Activated CD4-positive, alpha-beta memory T cell treated with anti-CD3 and anti-CD28 coated beads for 36 hours (primary cell): ENCODE data around the gene EEF1B2. TPM values are rescaled to one million over a fixed set of nuclear protein-coding genes. Genes with fewer than 3 reads are reported as not detected.
"Not testable (repeated sequence)": the region's sequence is repeated elsewhere in the genome, so short reads cannot be mapped to it uniquely, and the experiment has no call there.

Source experiments
- CTCF ChIA-PET: fragments of 350-600 bp; sonication (Branson Sonifier 250); formaldehyde crosslinking; loops from one replicate; lab custom pipeline; 2021; ENCODE audit warnings: antibody characterized with exemption, inconsistent platforms; lab: Charles Lee
- POLR2A ChIA-PET: fragments of 350-600 bp; sonication (Branson Sonifier 250); formaldehyde crosslinking; loops from one replicate; lab custom pipeline; 2021; ENCODE audit warnings: antibody characterized with exemption; lab: Charles Lee
- DNase-seq: peaks from one replicate; pipeline ENCODE4 v3.0.0-alpha.2; 2020
- H3K27ac Mint-ChIP-seq: one replicate; pipeline ENCODE4 v1.8.0; 2021; ENCODE audit warnings: mixed read lengths
- H3K27me3 Mint-ChIP-seq: one replicate; pipeline ENCODE4 v1.8.0; 2021; ENCODE audit warnings: mixed read lengths
- H3K36me3 Mint-ChIP-seq: one replicate; pipeline ENCODE4 v1.8.0; 2021; ENCODE audit warnings: mixed read lengths
- H3K4me1 Mint-ChIP-seq: one replicate; pipeline ENCODE4 v1.8.0; 2021; ENCODE audit warnings: low read depth, mixed read lengths
- H3K4me3 Mint-ChIP-seq: one replicate; pipeline ENCODE4 v1.8.0; 2021; ENCODE audit warnings: mild to moderate bottlenecking, mixed read lengths
- H3K9me3 Mint-ChIP-seq: one replicate; pipeline ENCODE4 v1.8.0; 2021; ENCODE audit warnings: mixed read lengths
- intact Hi-C: fragments of 100-400 bp; cut with micrococcal nuclease; formaldehyde crosslinking; loops from one replicate; pipeline ENCODE4 v1.15.1; 2023
- total RNA-seq, 2 experiments: library from RNA; stranded (reverse); gene quantifications; one replicate each; pipeline ENCODE4 v1.2.3, GENCODE V29; 2021

The EEF1B2 gene
- total RNA-seq, 2 experiments from 2014 or later: 1,180 to 1,194 TPM

DNA sequence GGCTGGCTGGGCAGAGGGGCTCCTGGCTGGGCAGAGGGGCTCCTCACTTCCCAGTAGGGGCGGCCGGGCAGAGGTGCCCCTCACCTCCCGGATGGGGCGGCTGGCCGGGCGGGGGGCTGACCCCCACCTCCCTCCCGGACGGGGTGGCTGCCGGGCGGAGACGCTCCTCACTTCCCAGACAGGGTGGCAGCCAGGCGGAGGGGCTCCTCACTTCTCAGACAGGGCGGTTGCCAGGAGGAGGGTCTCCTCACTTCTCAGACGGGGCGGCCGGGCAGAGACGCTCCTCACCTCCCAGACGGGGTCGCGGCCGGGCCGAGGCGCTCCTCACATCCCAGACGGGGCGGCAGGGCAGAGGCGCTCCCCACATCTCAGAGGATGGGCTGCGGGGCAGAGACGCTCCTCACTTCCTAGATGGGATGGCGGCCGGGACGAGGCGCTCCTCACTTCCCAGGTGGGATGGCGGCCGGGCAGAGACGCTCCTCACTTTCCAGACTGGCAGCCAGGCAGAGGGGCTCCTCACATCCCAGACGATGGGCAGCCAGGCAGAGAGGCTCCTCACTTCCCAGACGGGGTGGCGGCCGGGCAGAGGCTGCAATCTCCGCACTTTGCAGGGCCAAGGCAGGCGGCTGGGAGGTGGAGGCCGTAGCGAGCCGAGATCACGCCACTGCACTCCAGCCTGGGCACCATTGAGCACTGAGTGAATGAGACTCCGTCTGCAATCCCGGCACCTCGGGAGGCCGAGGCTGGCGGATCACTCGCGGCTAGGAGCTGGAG lies 12.1 kb downstream of the EEF1B2 start:
- CTCF ChIA-PET, H3K4me3 Mint-ChIP-seq, H3K9me3 Mint-ChIP-seq, H3K4me1 Mint-ChIP-seq, H3K27ac Mint-ChIP-seq, intact Hi-C loops, DNase-seq, H3K27me3 Mint-ChIP-seq, POLR2A ChIA-PET: not testable (repeated sequence)
- H3K36me3 Mint-ChIP-seq: peaks cover 18% of the 10 kb centered on the region

DNA sequence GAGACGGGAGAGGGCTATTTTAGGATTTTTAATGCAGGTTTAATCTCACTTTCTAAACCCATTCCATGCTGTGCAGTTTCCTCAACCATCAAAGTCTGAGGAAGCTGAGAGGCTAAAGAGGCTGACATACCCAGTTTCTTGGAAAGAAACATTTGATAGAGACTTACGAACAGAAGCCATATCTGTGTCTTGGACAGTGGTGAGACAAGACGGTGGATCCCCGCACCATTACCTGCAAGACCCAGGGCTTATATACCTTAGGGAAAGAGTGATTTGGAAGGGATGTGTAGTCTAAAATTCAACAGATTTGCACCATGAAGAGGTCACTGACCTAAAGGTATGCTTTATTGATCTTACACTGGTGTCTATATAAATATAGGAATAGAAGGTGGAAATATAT lies 13.5 kb downstream of the EEF1B2 start:
- Mint-ChIP-seq H3K36me3 (peaks cover 10% of the 10 kb centered on the region), H3K27me3 (no peaks in the 10 kb centered on the region), H3K4me3 (no peak overlapping the region), H3K4me1 (no peaks in the 10 kb centered on the region), H3K9me3 (no peaks in the 10 kb centered on the region), H3K27ac (no peak overlapping the region)
- no peak for DNase-seq
- POLR2A ChIA-PET: no interaction called here
- intact Hi-C loops: no loop called here
- CTCF ChIA-PET: no interaction called here

DNA sequence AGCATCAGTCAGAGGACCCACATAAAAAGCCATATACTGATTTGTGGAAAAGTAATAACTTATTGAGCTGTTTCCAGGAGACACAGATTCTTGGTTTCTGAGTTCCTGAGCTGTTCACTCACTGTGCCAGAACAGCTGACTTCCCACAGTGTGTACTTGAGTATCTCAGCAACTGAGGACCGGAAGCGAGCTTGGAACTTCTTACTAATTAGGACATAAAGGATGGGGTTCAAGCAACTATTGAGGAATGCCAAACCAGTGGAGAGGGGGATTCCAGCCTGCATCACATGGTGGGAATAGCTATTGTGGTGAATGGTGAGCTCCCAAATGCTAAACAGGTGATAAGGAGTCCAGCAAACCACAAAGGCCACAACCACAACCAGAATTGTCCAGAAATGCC lies 16.4 kb downstream of the EEF1B2 start:
- Mint-ChIP-seq H3K4me3 (no peak overlapping the region), H3K36me3 (no peaks in the 10 kb centered on the region), H3K27me3 (no peaks in the 10 kb centered on the region), H3K27ac (no peak overlapping the region), H3K9me3 (no peaks in the 10 kb centered on the region), H3K4me1 (no peaks in the 10 kb centered on the region)
- CTCF ChIA-PET: no interaction called here
- intact Hi-C loops: no loop called here
- POLR2A ChIA-PET: no interaction called here
- DNase-seq: no peak

DNA sequence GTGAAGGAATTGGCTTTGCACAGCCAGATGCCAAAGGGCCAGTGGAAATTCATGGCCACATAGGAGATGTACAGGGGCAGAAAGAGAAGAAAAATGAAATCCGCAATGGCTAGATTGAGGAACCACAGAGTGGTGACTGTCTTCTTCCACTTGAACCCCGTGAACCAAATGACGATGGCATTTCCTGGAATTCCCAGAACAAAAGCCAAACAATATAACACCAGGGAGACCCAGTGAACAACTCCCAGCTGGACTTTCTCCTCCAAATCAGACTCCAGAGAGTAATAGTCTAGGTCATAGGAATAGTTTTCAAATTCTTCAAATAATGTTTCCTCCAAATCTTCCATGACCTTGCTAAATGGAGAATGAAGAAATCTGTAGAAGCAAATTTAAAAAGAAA lies 17.2 kb downstream of the EEF1B2 start:
- Mint-ChIP-seq H3K9me3 (no peaks in the 10 kb centered on the region), H3K27ac (no peak overlapping the region), H3K4me3 (no peak overlapping the region), H3K36me3 (no peaks in the 10 kb centered on the region), H3K27me3 (no peaks in the 10 kb centered on the region), H3K4me1 (no peaks in the 10 kb centered on the region)
- intact Hi-C loops: no loop called here
- CTCF ChIA-PET: no interaction called here
- DNase-seq: no peak
- POLR2A ChIA-PET: no interaction called here

DNA sequence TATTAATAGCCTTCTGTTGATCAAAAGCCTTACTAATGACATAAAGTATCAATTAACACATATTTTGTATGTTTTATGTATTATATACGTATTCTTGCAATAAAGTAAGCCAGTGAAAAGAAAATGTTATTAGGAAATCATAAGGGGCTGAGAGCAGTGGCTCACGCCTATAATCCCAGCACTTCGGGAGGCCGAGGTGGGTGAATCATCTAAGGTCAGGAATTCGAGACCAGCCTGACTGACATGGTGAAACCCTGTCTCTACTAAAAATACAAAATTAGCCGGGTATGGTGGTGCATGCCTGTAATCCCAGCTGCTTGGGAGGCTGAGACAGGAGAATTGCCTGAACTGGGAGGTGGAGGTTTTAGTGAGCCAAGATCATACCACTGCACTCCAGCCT lies 21.8 kb downstream of the EEF1B2 start:
- H3K36me3 Mint-ChIP-seq, H3K4me3 Mint-ChIP-seq, DNase-seq, H3K4me1 Mint-ChIP-seq, intact Hi-C loops, H3K27ac Mint-ChIP-seq, H3K27me3 Mint-ChIP-seq, POLR2A ChIA-PET, CTCF ChIA-PET, H3K9me3 Mint-ChIP-seq: not testable (repeated sequence)

DNA sequence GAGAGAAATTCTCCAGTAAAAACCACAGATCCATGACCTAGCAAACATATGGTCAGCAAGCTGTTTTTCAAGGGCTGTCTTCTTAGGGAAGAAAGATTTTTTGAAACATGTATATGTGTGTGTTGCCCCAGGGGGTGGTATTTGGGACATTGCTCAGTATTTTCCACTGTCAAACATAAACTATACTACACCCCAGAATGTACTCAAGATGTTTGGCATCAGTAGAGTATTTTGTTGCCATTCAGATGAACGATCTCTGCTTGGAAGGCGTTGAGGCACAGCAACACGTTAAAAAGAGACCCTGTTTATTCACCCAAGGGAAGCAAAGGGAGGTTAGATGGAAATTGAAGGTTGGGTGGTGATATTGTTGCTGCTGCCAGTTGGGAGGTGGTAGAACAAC lies 30.0 kb downstream of the EEF1B2 start:
- Mint-ChIP-seq H3K4me3 (no peak overlapping the region), H3K9me3 (no peaks in the 10 kb centered on the region), H3K27me3 (peaks cover 3% of the 10 kb centered on the region), H3K4me1 (no peaks in the 10 kb centered on the region), H3K27ac (no peak overlapping the region), H3K36me3 (no peaks in the 10 kb centered on the region)
- ChIA-PET POLR2A (no interaction called here), CTCF (no interaction called here)
- DNase-seq: no peak
- intact Hi-C loops: no loop called here

DNA sequence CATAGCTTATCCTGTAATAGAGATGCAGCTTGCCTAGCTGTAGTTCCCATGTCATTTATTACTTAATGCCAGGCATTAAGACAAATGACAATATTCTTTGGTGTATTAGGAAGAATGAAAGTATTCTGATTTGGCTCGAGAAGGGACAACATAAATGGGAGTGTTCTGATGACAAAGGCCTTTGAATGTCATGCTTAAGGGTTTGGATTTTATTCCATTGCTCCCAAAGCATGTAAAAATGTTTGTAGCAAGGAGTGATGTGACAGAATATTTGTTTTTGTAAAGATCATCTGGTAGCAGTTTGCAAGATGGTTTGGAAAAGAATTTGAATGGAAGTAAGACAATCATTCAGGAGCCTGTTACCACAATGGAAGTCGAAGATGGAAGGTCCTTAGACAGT lies 30.4 kb downstream of the EEF1B2 start:
- Mint-ChIP-seq H3K27ac (no peak overlapping the region), H3K9me3 (no peaks in the 10 kb centered on the region), H3K36me3 (no peaks in the 10 kb centered on the region), H3K27me3 (peaks cover 4% of the 10 kb centered on the region), H3K4me1 (no peaks in the 10 kb centered on the region), H3K4me3 (no peak overlapping the region)
- intact Hi-C loops: no loop called here
- CTCF ChIA-PET: no interaction called here
- DNase-seq: no peak
- POLR2A ChIA-PET: no interaction called here

DNA sequence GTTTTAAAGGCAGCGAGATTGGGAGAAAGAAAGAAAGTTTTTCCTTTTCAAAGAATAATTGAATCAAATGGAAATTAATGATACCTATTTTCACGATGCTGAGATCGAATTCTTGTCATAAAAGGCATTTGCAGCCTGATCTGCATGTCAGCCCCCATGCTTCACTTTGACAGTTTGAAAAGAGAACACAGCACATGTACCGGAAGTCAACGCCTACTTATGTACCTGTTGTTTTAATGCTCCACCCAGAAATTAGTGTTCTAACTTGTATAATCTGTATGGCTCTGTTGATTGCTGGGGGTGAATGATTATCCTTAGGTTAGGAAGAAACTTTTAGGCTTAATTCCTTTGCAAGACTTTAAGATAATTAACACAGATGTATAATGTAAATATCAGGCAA lies 31.0 kb downstream of the EEF1B2 start:
- Mint-ChIP-seq H3K27ac (no peak overlapping the region), H3K9me3 (no peaks in the 10 kb centered on the region), H3K4me3 (no peak overlapping the region), H3K36me3 (no peaks in the 10 kb centered on the region), H3K27me3 (peaks cover 5% of the 10 kb centered on the region), H3K4me1 (no peaks in the 10 kb centered on the region)
- ChIA-PET CTCF (no interaction called here), POLR2A (no interaction called here)
- DNase-seq: no peak
- intact Hi-C loops: no loop called here

DNA sequence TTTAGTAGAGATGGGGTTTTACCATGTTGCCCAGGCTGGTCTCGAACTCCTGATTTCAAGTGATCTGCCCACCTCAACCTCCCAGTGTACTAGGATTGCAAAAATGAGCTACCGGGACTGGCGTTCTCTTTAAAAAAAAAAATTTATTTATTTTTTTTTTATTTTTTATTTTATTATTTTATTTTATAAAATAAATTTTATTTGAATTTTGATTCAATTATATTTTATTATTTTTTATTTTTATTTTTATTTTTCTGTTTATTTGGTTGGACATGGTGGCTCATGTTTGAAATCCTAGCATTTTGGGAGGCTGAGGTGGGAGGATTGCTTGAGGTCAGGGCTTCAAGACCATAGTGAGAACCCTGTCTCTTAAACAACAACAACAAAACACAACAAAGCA lies 32.5 kb downstream of the EEF1B2 start:
- ChIA-PET CTCF (no interaction called here), POLR2A (no interaction called here)
- Mint-ChIP-seq H3K36me3 (no peaks in the 10 kb centered on the region), H3K27ac (no peak overlapping the region), H3K4me3 (no peak overlapping the region), H3K4me1 (no peaks in the 10 kb centered on the region), H3K9me3 (no peaks in the 10 kb centered on the region), H3K27me3 (peaks cover 10% of the 10 kb centered on the region)
- intact Hi-C loops: no loop called here
- no peak for DNase-seq

DNA sequence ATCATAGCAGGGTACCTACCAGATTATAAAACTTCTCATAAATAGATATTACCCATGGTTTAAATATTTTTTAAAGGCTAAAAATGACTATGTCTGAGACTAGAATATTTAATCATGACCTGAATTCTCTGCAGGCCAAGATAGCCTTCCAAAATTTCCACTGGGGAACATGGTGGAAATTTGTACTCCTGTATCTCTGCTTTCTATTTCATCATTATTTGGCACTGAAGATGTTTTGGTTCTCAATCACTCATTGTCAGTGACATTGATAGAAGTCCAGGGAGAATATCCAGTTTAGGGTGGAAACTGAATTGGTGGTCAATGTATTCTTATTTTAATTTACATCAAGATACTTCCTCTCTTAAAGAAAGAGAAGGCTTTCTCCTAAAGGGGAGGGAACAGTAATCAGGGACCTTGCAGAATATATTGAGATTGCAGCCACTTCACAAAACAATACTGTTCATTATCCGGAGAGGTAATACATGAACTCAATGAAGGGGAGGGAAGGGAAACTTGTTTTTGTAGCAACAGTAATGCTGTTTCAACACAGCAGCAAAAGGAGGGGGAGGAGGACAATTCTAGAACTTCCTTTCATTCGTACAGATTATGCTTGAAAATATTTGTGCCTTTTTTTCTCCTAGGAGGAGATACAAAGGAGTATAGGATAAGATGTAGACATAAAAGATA lies 34.1 kb downstream of the EEF1B2 start:
- peaks cover 11% of the 10 kb centered on the region for H3K27me3 Mint-ChIP-seq
- ChIA-PET CTCF (no interaction called here), POLR2A (no interaction called here)
- intact Hi-C loops: no loop called here
- H3K4me1 Mint-ChIP-seq: no peaks in the 10 kb centered on the region
- no peak for DNase-seq
- H3K27ac Mint-ChIP-seq: no peak overlapping the region
- H3K4me3 Mint-ChIP-seq: no peak overlapping the region
- no peaks in the 10 kb centered on the region for H3K9me3 Mint-ChIP-seq
- no peaks in the 10 kb centered on the region for H3K36me3 Mint-ChIP-seq

DNA sequence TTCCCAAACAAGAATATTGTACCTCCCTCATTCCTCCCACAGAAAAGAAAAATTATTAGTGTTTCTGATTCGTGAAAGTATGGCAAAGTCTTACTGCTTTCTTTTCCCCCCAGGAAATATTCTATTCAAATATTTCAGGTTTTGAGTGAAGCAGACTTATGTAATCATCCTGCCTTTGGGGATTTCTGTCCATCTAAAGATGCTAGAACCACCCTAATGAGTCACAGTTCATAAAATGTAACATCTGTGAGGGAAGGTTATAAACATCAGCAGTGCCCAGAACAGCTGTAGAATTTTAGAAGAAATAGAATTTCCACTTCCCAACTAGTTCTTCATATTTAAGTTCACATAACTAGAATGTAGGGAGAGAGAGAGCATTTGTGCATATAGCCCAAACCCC lies 39.0 kb downstream of the EEF1B2 start:
- ChIA-PET POLR2A (no interaction called here), CTCF (no interaction called here)
- H3K36me3 Mint-ChIP-seq: no peaks in the 10 kb centered on the region
- H3K4me3 Mint-ChIP-seq: no peak overlapping the region
- H3K9me3 Mint-ChIP-seq: no peaks in the 10 kb centered on the region
- no peaks in the 10 kb centered on the region for H3K4me1 Mint-ChIP-seq
- DNase-seq: no peak
- intact Hi-C loops: no loop called here
- H3K27me3 Mint-ChIP-seq: peaks cover 19% of the 10 kb centered on the region
- no peak overlapping the region for H3K27ac Mint-ChIP-seq

DNA sequence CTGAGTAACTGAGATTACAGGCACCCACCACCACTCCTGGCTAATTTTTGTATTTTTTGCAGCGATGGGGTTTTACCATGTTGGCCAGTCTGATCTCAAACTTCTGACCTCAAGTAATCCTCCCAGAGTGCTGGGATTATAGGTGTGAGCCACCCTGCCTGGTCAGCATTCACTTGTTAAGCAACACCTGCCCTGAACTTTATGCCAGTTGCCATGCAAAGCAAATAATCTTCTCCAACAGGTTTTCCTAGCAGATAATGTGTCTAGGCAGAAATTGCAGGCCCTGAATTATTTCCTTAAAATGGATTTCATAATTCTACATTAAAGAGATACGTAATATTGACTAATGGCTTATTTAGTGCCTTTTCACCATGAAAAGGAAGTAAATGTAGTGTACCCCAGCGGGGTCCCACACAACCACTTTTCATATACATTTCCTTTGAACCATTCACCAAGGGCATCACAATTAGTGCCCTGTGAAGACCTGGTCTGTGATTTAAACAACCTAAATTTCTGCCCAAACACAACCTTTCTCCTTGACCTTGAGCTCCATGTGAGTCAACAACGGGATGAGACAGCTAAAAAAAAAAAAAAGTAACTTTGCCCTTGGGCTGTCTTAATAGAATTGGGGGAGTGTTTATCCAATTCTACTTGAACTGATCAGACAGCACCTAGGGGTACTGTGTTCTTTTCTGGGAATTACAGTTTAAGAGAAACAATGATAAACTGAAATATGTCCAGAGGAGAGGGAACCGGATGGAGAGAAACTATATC lies 41.6 kb downstream of the EEF1B2 start:
- no peaks in the 10 kb centered on the region for H3K4me1 Mint-ChIP-seq
- ChIA-PET POLR2A (no interaction called here), CTCF (no interaction called here)
- no peaks in the 10 kb centered on the region for H3K9me3 Mint-ChIP-seq
- H3K27me3 Mint-ChIP-seq: peaks cover 16% of the 10 kb centered on the region
- DNase-seq: no peak
- H3K27ac Mint-ChIP-seq: no peak overlapping the region
- H3K36me3 Mint-ChIP-seq: no peaks in the 10 kb centered on the region
- H3K4me3 Mint-ChIP-seq: no peak overlapping the region
- intact Hi-C loops: no loop called here
